Embryonic facial prominence (tissue), 1 donor: ENCODE data around the gene PHRF1.

Experiments
- DNase-seq: peaks from one replicate; pipeline ENCODE4 v3.0.0-alpha.2; 2016; ENCODE audit errors: extremely low spot score

PHRF1 gene

GRCh38 chr11:616320-617198 is 40.3 kb downstream of the PHRF1 start:
- DNase-seq: no peak

- DNase-seq: no peak
Observed at GRCh38 chr11:617199-617911, 41.1 kb downstream of the PHRF1 start.

GRCh38 chr11:617912-618682 is 41.8 kb downstream of the PHRF1 start:
- no peak for DNase-seq

GRCh38 chr11:618856-619627 is 42.8 kb downstream of the PHRF1 start:
- no peak for DNase-seq

GRCh38 chr11:619628-620050 is 43.4 kb downstream of the PHRF1 start:
- no peak for DNase-seq

GRCh38 chr11:620201-620600 is 43.9 kb downstream of the PHRF1 start:
- DNase-seq: no peak

GRCh38 chr11:620935-621814 is 44.9 kb downstream of the PHRF1 start:
- DNase-seq: no peak

GRCh38 chr11:621838-622237 is 45.6 kb downstream of the PHRF1 start:
- DNase-seq: no peak

- DNase-seq: no peak
Observed at GRCh38 chr11:623349-623869, 47.1 kb downstream of the PHRF1 start.

GRCh38 chr11:623999-624704 is 47.9 kb downstream of the PHRF1 start:
- no peak for DNase-seq

- DNase-seq: no peak
Observed at GRCh38 chr11:624705-625635, 48.7 kb downstream of the PHRF1 start, which contains the start of gene CDHR5. Gene CDHR5 (minus strand): TSS chr11:624955. CDS start chr11:624902, 53 bp downstream.

- no peak for DNase-seq
Observed at GRCh38 chr11:625636-626268, 49.5 kb downstream of the PHRF1 start.

GRCh38 chr11:626475-627307 is 50.4 kb downstream of the PHRF1 start, which contains the start of gene SCT:
Gene SCT (minus strand): TSS chr11:627181. CDS start chr11:627143, 38 bp downstream.
- DNase-seq: no peak

- DNase-seq: no peak
Observed at GRCh38 chr11:627308-627576, 51.0 kb downstream of the PHRF1 start.

- no peak for DNase-seq
Observed at GRCh38 chr11:628056-628455, 51.8 kb downstream of the PHRF1 start.

GRCh38 chr11:629237-629583 is 52.9 kb downstream of the PHRF1 start:
- no peak for DNase-seq

GRCh38 chr11:630871-631270 is 54.6 kb downstream of the PHRF1 start:
- no peak for DNase-seq
